G401 (cell line): Measurements from ENCODE around the gene PKNOX2. TPM values are rescaled to one million over a fixed set of nuclear protein-coding genes. Genes with fewer than 3 reads are reported as not detected.
A peak's percentile ranks its signal among the peaks of the same experiment; 100 is the strongest.

ENCODE experiments used
- DNase-seq: peaks from one replicate; pipeline ENCODE4 v3.0.0-alpha.2; 2015; ENCODE audit warnings: low spot score
- in situ Hi-C: cut with HindIII; loops from 2 replicates; pipeline ENCODE4 v1.10.0; 2016; ENCODE audit warnings: low sequenced_read_pairs, mixed read lengths
- total RNA-seq: library from RNA; depleted of rRNA; stranded (reverse); fragments of >200 nt; shearing (Covaris generic); gene quantifications from 2 replicates; pipeline ENCODE4 v1.2.3, GENCODE V29; 2014; rRNA removed

The PKNOX2 gene, protein sequence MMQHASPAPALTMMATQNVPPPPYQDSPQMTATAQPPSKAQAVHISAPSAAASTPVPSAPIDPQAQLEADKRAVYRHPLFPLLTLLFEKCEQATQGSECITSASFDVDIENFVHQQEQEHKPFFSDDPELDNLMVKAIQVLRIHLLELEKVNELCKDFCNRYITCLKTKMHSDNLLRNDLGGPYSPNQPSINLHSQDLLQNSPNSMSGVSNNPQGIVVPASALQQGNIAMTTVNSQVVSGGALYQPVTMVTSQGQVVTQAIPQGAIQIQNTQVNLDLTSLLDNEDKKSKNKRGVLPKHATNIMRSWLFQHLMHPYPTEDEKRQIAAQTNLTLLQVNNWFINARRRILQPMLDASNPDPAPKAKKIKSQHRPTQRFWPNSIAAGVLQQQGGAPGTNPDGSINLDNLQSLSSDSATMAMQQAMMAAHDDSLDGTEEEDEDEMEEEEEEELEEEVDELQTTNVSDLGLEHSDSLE
- 4.1 and 4.6 TPM in 2 replicates for total RNA-seq

DNA sequence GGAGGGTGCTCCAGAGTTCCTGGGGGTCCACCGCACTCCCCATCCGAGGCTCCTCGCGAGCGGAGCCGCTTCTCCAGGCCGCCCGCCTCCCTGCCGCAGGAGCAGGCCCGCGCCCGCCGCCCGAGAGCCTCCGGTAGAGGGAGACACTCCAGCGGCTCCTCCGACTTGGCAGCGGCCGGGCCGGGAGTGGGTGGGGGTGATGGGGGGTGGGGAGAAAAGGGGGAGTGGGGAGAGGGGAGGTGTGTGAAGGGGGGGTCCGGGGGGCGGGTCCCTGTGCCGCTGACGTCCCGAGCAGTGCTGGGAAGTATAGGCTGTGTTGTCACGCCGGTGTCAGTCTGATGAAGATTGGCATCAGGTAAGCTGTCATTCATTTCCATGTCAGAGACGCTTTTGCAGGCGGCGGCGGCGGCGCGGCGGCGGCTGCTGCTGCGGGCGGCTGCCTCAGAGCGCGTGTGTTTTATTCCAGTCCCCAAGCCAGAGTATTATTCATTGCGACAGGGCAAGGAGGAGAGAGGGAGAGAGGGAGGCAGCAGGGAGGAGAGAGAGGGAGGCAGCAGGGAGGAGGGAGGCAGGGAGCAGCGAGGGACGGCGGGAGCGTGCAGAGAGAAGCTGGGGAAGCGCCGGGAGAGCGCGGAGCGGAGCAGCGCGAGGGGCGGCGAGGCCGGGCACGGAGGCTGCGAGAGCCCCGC, at the start of gene PKNOX2:
Gene PKNOX2 (plus strand): TSS at position 330 of the 689 bp plus-strand sequence. CDS start 186,555 bp downstream, outside the sequence.
- DNase-seq = peak; percentile 85
- in situ Hi-C loops = no loop called here

DNA sequence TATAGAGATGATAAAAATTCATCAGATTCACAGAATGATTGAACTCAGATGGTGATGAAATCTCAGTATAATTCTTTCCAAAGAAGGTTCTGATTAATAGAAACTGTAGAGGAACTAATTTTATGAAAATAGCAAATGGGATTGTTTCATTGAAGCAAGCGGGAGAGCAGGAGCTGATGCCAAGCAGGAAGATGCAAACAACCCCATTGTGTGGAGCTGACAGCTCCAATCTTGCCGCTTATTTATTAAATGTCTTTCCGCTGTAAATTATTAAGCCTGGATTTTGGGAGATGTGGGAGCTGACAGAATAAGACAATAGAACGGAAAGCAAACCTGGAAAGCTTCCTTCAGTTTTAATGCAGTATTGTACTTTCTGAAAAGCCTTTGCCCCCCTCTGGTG, 47.1 kb upstream of the PKNOX2 start:
- DNase-seq = no peak
- in situ Hi-C loops = no loop called here

DNA sequence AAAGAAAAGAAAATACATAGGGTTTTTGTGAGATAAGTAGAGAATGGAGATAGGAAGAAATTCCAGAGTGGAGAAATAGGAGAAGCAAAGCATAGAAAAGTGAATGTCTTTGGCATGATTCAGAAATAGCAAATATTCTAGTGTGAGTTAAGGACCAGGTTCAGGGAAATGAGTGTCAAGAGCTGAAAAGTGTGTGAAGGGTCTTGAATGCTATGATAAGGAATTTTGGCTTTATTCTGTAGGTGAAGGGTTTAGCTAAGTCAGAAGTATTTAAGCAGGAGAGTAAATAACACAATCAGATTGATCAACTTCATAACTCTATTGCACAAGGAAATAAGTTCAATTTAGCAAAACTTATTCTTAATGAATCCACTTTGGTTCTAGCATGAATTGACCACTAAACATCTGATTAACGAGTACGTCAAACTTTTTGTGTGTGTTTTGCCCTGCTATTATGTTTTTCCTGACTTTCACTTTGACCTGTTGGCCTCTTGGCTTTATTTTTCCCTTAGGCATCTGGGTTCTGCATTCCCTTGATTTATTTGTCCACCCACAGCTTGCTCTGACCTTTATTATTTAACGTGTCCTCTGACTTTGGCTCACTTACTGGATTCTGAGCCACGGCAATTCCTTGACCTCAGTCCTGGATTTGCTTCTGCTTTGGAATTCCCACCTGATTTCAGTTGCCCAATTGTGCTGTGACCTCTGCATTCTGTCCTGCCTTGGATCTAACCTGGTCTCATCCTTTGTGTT, 41.2 kb upstream of the PKNOX2 start:
- in situ Hi-C loops = no loop called here
- DNase-seq = no peak

DNA sequence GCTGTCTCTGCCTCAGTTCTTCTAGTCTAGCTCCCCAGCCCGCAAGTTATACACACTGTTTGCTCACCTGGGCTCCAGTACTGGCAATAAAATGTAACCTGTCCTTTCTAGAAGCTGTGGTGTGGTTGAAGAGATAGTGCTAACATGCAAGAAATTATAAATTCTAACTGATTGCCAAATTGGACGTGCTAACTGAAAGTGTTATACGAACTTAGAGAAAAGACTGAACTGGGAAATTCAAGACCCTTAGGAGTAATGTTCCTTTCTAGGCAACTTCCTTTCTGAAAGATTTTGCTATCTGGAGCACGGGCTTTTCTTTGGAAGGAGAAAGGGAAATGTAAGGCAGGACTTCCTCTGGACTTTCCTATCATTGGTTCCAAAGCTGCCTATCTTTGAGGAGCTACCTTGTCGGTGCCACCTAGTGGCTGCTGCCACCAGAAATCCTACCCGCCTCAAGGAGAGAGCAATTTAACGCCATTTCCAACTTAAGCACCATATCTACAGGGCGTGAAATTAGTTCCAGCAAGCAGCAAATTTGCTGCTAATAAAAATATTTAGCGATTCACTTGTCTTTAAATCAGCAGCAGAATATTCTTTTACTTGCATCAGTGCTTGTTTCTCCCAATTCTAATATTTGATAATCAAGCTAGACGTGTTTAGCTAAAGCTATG, 40.5 kb upstream of the PKNOX2 start:
- in situ Hi-C loops = no loop called here
- peak; percentile 52 for DNase-seq

DNA sequence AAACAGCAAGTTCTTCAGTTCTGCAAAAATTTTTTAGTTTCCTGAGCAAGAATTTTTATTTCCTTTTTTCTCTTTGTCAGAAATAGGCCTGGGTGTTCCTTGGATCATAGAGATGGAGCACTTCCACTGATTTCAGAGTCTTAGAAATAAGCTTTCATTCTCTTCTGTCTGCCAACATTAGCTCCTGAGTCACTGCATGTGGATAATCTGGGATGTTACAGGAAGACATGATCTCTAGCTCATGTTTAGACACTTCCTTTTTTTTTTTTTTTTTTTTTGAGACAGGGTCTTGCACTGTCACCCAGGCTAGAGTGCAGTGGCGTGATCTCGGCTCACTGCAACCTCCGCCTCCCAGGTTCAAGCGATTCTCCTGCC, 39.9 kb upstream of the PKNOX2 start:
- no peak for DNase-seq
- in situ Hi-C loops = no loop called here

DNA sequence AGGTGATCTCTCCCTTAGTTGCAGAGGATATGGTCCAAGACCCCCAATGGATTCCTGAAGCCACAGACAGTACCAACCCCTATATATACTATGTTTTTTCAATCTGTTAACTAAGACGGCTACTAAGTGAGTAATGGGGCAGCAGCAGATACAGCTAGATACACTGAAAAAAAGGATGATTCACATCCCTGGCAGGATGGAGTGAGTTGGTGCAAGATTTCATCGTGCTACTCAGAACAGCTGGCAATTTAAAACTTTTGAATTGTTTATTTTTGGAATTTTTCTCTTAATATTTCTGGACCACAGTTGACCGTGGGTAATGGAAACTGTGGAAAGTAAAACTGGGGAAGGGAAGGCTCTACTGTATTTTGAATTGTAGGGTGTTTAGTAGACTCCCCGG, 36.1 kb upstream of the PKNOX2 start:
- no peak for DNase-seq
- in situ Hi-C loops = no loop called here

DNA sequence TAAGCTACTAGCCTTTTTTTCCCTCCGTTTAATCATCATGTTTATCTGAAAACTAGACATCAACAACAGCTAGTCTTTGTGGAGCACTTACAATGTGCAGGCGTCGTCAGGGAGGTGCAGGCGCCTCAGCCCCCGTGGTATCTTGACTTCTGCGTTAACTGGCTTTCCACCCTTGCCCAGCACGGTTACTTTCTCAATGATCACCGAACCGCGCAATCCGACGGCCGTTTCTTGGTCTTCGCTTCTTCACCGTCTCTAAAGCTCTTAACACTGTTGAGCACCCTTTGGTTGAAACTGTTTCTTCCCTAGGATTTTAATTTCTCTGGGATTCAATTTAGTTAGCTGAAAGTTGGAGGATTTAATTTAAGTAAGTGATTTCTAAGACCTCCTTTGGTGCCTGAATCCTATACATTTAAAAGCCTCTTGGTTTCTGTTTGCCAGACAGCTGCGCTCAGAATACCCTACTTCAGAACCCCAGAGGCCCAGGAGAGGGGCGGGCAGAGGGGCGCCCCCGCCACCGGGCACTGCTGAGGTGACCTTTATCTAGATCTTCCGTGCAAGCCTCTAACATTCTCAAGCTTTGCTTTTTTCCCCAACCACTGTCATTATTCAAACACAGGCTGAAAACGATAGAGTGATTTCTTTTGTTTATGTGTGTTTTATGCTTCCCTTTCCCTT, 35.1 kb upstream of the PKNOX2 start:
- in situ Hi-C loops = no loop called here
- no peak for DNase-seq

DNA sequence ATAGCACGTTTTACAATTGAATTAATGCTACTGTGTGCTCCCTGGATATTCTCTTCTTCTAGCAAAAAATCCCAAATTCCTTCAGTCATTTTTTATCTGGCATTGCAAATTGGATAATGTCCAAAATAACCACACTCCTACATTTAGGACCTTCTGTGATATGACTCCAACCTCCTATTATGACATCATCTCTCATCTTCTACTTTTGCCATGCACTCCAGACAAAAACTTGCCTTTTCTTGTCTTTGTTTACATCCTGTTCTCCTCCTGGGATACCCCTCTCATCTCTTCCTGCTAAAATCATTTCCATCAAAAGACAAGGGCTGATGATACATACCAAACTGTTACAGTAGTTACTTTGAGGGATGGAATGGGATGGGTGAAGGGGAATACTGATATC, 32.5 kb upstream of the PKNOX2 start:
- no peak for DNase-seq
- in situ Hi-C loops = no loop called here

DNA sequence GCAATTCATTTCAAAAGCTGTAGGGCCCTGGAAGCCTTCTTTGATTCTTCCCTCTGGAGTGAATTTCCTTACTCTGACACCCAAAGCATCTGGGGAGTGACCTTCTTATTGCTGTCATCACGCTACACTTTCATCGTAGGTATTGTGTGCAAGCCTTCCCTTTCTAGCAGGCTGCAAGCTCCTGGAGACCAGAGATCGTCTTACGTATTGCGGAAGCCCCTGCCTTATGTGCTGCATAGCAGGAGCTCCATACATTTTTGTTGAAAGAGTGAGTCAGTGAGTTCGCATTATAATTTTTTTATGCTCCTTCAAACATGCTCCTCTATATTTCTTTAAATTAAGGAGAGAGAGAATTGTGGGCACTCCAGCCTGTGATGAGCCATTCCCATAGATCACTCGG, 32.0 kb upstream of the PKNOX2 start:
- in situ Hi-C loops = no loop called here
- no peak for DNase-seq

DNA sequence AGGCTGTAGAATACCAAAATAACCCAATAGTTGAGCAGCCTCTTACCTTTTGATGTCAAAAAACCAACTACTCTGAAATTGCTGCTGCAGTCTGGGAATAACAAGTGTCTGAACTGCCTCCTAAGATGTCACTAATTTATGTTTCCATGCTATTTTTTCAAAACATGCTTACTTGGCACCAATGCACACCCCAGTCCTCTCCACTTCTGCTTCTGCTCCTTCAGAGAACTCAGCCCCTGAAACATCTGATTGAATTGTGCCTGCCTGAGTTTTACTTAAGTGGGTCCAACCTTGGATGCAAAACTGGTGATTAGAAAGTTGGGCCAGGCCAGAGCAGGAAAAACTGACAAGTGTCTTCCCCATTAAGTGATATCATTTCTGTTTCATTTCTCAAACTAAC, 28.6 kb upstream of the PKNOX2 start:
- in situ Hi-C loops = no loop called here

DNA sequence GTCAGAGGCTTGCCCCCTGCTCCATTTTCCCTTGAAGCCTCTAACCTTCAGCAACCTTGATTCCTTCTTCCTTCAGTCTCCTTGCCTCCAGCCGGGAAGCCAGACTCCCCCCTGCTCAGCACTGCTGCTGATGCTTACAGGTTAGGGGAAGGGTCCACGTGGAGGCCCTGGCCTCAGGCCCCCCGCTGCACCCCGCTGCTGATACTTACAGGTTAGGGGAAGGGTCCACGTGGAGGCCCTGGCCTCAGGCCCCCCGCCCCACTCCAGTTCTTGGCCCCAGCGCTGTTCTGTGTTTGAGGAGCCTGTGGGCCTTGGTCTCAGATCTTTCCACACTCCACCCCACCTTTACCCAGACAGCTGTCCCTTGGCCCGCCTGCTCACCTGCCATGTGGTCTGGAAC, 25.6 kb upstream of the PKNOX2 start:
- DNase-seq = no peak
- in situ Hi-C loops = no loop called here

More for the DNA sequence above, 28.6 kb upstream of the PKNOX2 start:
- DNase-seq = no peak

DNA sequence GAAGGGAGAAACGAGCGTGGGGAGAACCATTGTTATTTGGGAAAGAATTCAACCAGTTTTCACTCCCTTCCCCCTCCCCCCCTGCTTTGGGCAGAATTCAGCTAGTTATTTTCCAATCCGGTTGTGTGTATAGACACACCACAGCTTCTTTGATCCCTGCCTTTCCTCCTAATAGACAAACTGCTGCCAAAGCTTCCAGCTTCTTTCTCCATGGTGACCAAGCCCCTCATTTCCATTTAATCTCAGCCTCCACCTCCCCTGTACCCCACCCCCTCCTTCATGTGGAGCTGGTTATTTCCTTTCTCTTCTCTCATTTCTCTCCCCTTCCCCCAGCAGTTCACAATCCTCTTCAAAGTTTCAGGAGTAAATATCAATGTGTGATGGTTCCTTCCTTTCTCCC, 24.8 kb upstream of the PKNOX2 start:
- DNase-seq = no peak
- in situ Hi-C loops = no loop called here

DNA sequence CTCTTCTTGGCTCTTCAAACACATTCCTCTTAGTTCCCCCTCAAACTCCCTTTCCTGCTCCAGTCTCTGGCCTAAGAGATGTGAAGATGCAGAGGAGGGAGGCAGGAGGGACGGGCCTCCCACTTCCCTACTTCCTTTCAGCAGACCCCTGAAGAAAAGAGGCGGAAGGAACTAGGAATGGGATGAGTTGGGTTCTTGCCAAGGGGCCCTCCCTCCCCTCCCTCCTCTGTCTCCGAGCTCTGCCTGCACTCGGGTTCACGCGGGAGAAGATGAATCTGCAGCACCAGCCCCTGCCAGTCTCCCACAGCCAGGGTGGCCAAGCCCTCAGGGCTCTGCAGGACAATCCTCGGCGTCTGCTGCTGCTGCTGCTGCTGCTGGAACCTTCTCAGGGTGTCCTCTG, 24.3 kb upstream of the PKNOX2 start:
- in situ Hi-C loops = no loop called here
- no peak for DNase-seq

DNA sequence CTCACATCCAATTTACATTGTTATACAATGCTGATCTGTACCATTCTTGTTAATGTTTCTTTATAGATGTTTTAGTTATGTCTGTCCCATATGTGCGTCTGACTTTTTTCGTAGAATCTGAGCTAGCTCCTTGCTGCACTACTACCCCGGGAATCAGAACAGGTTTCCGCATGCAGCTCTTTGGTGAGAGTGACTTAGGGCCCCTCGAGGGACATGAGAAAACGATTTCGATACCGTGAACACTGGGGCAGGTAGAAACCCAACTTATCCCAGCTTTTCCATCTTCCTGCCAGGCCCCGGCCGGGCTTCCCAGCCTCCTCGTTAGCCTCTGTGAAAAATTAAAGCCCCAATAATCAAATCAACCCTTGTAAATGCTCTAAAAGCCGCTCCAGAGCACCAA, 23.4 kb upstream of the PKNOX2 start:
- in situ Hi-C loops = no loop called here
- DNase-seq = no peak

DNA sequence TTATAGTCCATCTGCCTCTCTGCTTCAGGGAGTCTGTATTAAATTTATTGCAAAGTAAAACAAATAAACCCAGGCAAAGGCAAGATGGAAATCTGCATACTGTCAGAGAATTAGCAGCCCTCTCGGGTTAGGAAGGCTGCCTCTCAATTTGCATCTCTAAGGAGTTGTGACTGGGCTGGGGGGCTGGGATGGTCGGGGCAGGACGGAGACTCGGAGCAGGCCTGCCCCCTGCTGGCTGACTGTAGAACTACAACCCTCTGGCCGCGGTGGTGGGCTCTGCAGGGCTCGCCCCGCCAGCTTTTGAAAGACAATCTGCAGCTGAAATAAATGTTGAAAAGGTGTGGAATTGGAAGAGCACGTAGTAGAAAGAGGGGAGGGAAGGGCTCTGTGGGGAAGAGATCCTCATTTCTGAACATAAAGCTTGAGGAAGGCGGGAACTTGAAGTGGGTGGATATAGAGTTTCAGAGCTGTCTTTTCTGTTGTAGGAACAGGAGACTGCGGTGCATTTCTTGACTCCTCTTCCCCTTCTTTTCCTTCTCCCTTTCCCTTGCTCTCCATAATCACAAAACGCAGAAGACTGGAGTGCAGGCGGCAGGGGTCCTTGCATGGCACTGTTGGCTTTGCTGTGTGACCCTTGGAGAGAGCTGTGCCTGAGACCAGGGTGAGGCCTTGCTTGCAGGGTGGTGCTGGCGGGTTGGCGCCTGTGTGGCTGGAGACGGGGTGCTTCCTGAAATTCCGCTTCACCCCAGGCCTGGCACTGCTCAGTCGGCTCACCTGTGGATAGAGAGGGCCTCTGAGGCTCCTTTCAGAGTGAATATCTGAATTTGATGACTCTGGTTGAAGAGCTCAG, 22.6 kb upstream of the PKNOX2 start:
- in situ Hi-C loops = no loop called here
- peak; percentile 24 for DNase-seq

DNA sequence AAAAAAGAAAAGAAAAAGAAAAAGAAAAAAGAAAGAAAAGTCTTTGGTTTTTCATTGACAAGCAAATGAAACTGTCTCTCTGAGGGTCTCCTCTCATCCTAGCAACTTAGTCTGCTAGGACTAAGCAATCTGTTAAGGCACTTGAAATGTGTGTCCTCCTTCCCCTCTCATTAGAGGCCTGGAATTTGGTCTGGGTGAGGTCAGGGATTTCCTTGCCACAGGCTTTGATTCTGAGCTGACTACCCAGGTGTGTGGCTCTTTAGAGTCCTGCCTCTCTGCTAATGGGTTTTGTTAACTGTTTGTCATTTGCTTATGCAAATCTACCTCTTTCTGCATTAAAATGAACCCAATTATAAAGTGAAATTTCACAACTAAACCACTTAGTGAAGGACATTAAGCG, 18.3 kb upstream of the PKNOX2 start:
- in situ Hi-C loops = no loop called here
- DNase-seq = no peak

DNA sequence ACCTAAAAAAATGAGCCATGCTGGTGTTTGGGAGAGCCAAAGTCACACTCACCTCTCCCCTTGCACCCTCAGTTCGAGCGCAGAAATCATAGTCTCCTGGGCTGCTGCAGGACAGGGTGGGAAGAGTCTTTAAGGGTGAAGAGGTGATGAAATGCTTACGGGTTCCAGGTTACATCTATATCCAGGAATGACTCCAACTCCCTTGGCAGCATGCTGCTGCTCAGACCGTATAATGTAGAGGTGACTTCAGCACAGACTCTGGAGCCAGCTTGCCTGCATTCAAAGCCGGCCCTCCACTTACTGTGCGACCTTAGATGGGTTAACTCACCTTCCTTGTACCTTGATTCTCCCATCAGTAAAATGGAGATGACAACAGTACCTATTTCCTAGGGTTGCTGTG, 17.3 kb upstream of the PKNOX2 start:
- no peak for DNase-seq
- in situ Hi-C loops = no loop called here

DNA sequence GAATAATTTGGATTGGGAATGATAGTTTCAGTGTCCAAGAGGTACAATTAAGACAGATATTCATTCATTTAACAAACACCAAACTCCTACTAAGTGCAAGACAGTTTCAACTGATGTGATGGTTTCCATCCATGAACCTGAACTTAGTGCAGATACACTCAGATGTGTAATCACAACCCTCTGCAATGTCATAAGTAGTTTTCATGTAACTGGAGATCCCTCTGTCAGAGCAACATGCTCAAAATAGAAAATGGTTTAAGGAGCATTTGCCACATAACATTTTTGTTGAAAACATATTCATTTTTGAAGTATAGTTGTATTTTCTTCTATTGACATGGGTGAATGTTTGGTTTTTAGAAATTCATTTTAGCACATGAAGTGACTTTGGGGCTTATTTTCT, 16.5 kb upstream of the PKNOX2 start:
- in situ Hi-C loops = no loop called here
- no peak for DNase-seq
